Thyroid gland (tissue), 4 donors: ENCODE measurements around the gene ASB2. TPM values are rescaled to one million over a fixed set of nuclear protein-coding genes. Genes with fewer than 3 reads are reported as not detected.

Source experiments
- DNase-seq, 2 donors: peaks; one replicate each; pipeline ENCODE4 v3.0.0-alpha.2; 2019
- H3K27ac ChIP-seq, 3 donors: fragments of 200-600 bp; sonication (generic); 1 replicate in 2 of 3; 2 replicates in 1 of 3; pipeline ENCODE4 v1.5.1; 2016 to 2019; ENCODE audit warnings: mild to moderate bottlenecking in 1 of 3, moderate library complexity in 1 of 3
- H3K27me3 ChIP-seq: fragments of 200-600 bp; sonication (generic); one replicate; pipeline ENCODE4 v1.5.1; 2019
- H3K36me3 ChIP-seq, 2 donors: fragments of 200-600 bp; sonication (generic); one replicate each; pipeline ENCODE4 v1.5.1; 2016 to 2019
- H3K4me1 ChIP-seq, 2 donors: fragments of 200-600 bp; sonication (generic); one replicate each; pipeline ENCODE4 v1.5.1; 2017 to 2019
- H3K4me3 ChIP-seq, 3 donors: fragments of 200-600 bp; sonication (generic); replicated peaks in 1 of 3; 1 replicate in 2 of 3; 2 replicates in 1 of 3; pipeline ENCODE4 v1.5.1; 2016; ENCODE audit warnings: mild to moderate bottlenecking in 1 of 3
- H3K9me3 ChIP-seq: fragments of 200-600 bp; sonication (generic); one replicate; pipeline ENCODE4 v1.5.1; 2017
- CTCF ChIP-seq, 6 experiments: fragments of 200-600 bp in 3 of 6; fragments of 450-650 bp in 3 of 6; sonication (generic) in 3 of 6; IDR thresholded peaks; one replicate each; pipeline ENCODE4 v1.5.1; 2016 to 2019; ENCODE audit warnings: antibody characterized with exemption in 6 of 6, mild to moderate bottlenecking in 2 of 6, inconsistent platforms in 1 of 6, moderate library complexity in 1 of 6
- POLR2A ChIP-seq, 2 donors: fragments of 450-650 bp; IDR thresholded peaks; one replicate each; pipeline ENCODE4 v1.6.1; 2017; ENCODE audit warnings: antibody characterized with exemption in 2 of 2, mild to moderate bottlenecking in 2 of 2, moderate library complexity in 1 of 2
- WGBS, 2 donors: methylation state at CpG; one replicate each; pipeline ENCODE4 v1.1.5; 2017; 5-methylcytosine and 5-hydroxymethylcytosine counted together
- intact Hi-C: fragments of 100-400 bp; cut with DNase I; formaldehyde crosslinking; loops from one replicate; pipeline ENCODE4 v1.15.1; 2023
- total RNA-seq, 4 donors: library from RNA; depleted of rRNA; stranded (reverse); fragments of >200 nt; gene quantifications; one replicate each; pipeline ENCODE4 v1.2.3, GENCODE V29; 2016

The ASB2 gene
- total RNA-seq, 4 donors from 2014 or later, result 0.67 to 3.8 (median 0.79) TPM; not detected in 1

GRCh38 chr14:93905623-93906022 lies 70.7 kb downstream of the ASB2 start:
- H3K4me3 ChIP-seq, result no peak overlapping the region
- H3K27me3 ChIP-seq, result no peaks in the 10 kb centered on the region
- no peaks in the 10 kb centered on the region for H3K4me1 ChIP-seq
- H3K36me3 ChIP-seq, result no peaks in the 10 kb centered on the region
- H3K27ac ChIP-seq, result no peak overlapping the region
- DNase-seq, result no peak
- no peak for TF ChIP-seq POLR2A (IDR thresholded peaks at IDR 0.05)
- 76 to 84% methylated on average over 4 of the region's 4 CpGs for WGBS, 2 donors
- intact Hi-C loops, result loop anchor here (5.0 kb wide), 1 partner anchor 253 kb away; no protein-coding TSS in a partner anchor
- no peaks in the 10 kb centered on the region for H3K9me3 ChIP-seq

DNA sequence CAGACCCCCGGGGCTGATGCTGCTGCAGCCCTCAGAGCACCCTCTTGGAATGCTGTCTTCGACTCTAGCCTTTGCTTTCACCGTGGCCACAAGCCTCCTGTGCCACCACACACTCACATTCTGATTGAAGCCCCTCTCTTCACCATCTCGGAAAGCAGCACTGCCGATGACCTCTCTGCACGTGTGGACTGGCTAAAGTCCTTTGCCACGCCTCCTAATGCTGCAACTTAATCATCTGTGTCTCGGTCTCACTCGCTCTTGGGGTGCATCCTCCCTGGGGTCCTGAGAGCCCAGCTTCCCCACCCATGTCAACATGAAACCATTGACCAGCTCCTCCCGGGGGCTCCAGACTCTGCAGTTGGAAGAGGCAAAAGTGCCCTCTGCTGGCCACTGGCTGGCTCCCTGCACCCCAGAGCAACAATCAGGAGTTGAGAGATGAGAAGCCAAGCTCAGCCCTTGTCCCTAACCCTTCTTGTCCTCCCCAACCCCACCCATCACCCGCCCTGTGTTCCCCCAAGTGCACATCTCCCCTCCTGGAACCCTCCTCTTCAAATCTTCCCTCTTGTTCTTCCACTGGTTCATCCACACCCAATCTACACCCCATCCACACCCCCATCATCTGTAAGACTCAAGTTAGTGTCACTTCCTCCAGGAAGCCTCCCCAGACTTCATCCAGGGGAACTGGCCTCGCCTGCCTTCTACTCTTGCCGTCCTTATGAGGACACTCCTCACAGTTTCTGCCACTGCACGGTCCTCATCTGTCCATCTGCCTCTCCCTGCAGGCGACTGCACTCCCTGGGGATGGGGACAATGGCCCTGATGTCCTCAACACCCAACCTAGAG lies 72.8 kb downstream of the ASB2 start:
- H3K9me3 ChIP-seq, result no peaks in the 10 kb centered on the region
- WGBS, 2 donors, result 50 to 59% methylated on average over 15 of the region's 15 CpGs
- no peaks in the 10 kb centered on the region for H3K36me3 ChIP-seq
- no peaks in the 10 kb centered on the region for H3K4me1 ChIP-seq
- TF ChIP-seq POLR2A (IDR thresholded peaks at IDR 0.05), result no peak
- peak in 2 of 6 experiments; percentile 3 to 31 for TF ChIP-seq CTCF (IDR thresholded peaks at IDR 0.05)
- DNase-seq, result peak; percentile 9 to 11
- no peak overlapping the region for H3K27ac ChIP-seq
- intact Hi-C loops, result no loop called here
- no peaks in the 10 kb centered on the region for H3K27me3 ChIP-seq
- H3K4me3 ChIP-seq, result no peak overlapping the region

GRCh38 chr14:93902619-93903307 lies 73.6 kb downstream of the ASB2 start:
- no peaks in the 10 kb centered on the region for H3K36me3 ChIP-seq
- H3K27ac ChIP-seq, result no peak overlapping the region
- no peak overlapping the region for H3K4me3 ChIP-seq
- TF ChIP-seq CTCF (IDR thresholded peaks at IDR 0.05) (no peak), POLR2A (IDR thresholded peaks at IDR 0.05) (no peak)
- H3K4me1 ChIP-seq, result no peaks in the 10 kb centered on the region
- H3K9me3 ChIP-seq, result no peaks in the 10 kb centered on the region
- intact Hi-C loops, result no loop called here
- H3K27me3 ChIP-seq, result no peaks in the 10 kb centered on the region
- no peak for DNase-seq
- WGBS, 2 donors, result 79 to 85% methylated on average over 13 of the region's 13 CpGs

GRCh38 chr14:93901813-93902212 lies 74.6 kb downstream of the ASB2 start:
- no peaks in the 10 kb centered on the region for H3K4me1 ChIP-seq
- DNase-seq, result no peak
- WGBS, 2 donors, result 53 to 68% methylated on average over 6 of the region's 6 CpGs
- H3K36me3 ChIP-seq, result no peaks in the 10 kb centered on the region
- TF ChIP-seq CTCF (IDR thresholded peaks at IDR 0.05), result no peak
- no peak for TF ChIP-seq POLR2A (IDR thresholded peaks at IDR 0.05)
- intact Hi-C loops, result no loop called here
- no peak overlapping the region for H3K27ac ChIP-seq
- no peaks in the 10 kb centered on the region for H3K9me3 ChIP-seq
- H3K27me3 ChIP-seq, result no peaks in the 10 kb centered on the region
- no peak overlapping the region for H3K4me3 ChIP-seq

DNA sequence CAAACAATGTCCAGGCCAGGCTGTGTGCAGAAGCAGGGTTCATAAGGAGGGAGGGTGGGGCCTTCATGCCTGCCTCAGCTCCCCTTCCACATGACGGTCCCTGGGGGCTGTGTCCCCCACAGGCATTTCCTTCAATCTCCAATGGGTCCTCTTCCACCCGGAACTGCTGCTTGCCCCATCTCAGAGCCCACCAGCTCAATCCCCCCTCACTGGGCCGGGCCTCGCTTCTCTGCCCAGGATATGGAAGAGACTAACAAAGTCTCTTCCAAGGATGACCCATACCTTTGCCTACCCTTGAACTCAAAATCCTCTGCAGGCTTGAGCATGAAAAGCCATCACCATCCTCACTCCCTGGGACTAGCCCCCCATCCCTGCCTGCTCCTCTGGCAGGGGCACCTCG lies 77.6 kb downstream of the ASB2 start:
- Histone ChIP-seq H3K4me1 (no peaks in the 10 kb centered on the region), H3K9me3 (no peaks in the 10 kb centered on the region), H3K4me3 (no peak overlapping the region), H3K36me3 (no peaks in the 10 kb centered on the region), H3K27me3 (no peaks in the 10 kb centered on the region), H3K27ac (no peak overlapping the region)
- 86 to 92% methylated on average over 5 of the region's 5 CpGs for WGBS, 2 donors
- DNase-seq, result no peak
- intact Hi-C loops, result loop anchor here (10.0 kb wide), 1 partner anchor 114 kb away; the partner anchor contains the start of gene PRIMA1
- no peak for TF ChIP-seq POLR2A (IDR thresholded peaks at IDR 0.05)
- no peak for TF ChIP-seq CTCF (IDR thresholded peaks at IDR 0.05)
